Kidney epithelial cell (primary cell): ENCODE measurements around the gene EGLN3. TPM values are rescaled to one million over a fixed set of nuclear protein-coding genes. Genes with fewer than 3 reads are reported as not detected.
"Not testable (repeated sequence)": the region's sequence is repeated elsewhere in the genome, so short reads cannot be mapped to it uniquely, and the experiment has no call there.

Experiments used
- DNase-seq: peaks from one replicate; pipeline ENCODE4 v3.0.0-alpha.2; 2010; ENCODE audit warnings: low read depth
- H3K27me3 ChIP-seq: 2 replicates; pipeline ENCODE4 v1.6.0; 2011; ENCODE audit warnings: low read length; ENCODE audit not compliant: control insufficient read depth, insufficient read depth
- H3K36me3 ChIP-seq: 2 replicates; pipeline ENCODE4 v1.5.1; 2011; ENCODE audit warnings: low read length; ENCODE audit not compliant: control insufficient read depth, insufficient read depth
- H3K4me3 ChIP-seq: 2 replicates; pipeline ENCODE4 v1.5.1; 2011; ENCODE audit warnings: low read depth, mild to moderate bottlenecking, control low read depth, low read length
- total RNA-seq: library from RNA; depleted of rRNA; stranded (reverse); fragments of >200 nt; gene quantifications from 2 replicates; pipeline ENCODE4 v1.2.3, GENCODE V29; 2015
- TF ChIP-seq, protein P1 (sequence below): IDR thresholded peaks from 2 replicates; pipeline ENCODE4 v1.5.1; 2011; ENCODE audit warnings: mild to moderate bottlenecking, moderate library complexity, low read length, control low read depth, inconsistent platforms; ENCODE audit not compliant: insufficient read depth, poor library complexity, severe bottlenecking

Gene EGLN3
- total RNA-seq, 1 donor from 2014 or later: 1.6 TPM

DNA sequence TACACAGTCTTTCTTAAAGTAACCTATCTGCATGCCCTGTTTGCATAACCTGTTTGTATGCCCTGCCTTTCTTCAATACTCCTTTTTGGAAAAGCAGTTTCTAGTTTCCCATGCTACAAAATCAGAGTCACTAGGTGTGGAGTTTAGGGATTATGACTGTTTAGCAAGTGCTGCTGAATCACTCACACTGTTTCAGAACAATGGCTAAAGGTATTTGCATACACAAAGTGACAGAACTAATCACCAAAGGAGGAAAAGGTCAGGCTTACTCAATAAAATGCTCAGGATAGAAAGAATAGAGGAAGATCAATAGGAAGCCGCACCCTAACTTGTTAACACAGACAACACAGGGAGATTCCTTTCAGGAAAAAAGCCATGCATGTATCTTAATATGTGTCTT is 19.4 kb downstream of the EGLN3 start:
- H3K27me3 ChIP-seq: no peaks in the 10 kb centered on the region
- no peaks in the 10 kb centered on the region for H3K36me3 ChIP-seq
- TF ChIP-seq, protein P1, sequence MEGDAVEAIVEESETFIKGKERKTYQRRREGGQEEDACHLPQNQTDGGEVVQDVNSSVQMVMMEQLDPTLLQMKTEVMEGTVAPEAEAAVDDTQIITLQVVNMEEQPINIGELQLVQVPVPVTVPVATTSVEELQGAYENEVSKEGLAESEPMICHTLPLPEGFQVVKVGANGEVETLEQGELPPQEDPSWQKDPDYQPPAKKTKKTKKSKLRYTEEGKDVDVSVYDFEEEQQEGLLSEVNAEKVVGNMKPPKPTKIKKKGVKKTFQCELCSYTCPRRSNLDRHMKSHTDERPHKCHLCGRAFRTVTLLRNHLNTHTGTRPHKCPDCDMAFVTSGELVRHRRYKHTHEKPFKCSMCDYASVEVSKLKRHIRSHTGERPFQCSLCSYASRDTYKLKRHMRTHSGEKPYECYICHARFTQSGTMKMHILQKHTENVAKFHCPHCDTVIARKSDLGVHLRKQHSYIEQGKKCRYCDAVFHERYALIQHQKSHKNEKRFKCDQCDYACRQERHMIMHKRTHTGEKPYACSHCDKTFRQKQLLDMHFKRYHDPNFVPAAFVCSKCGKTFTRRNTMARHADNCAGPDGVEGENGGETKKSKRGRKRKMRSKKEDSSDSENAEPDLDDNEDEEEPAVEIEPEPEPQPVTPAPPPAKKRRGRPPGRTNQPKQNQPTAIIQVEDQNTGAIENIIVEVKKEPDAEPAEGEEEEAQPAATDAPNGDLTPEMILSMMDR: no peak
- DNase-seq: no peak
- no peak overlapping the region for H3K4me3 ChIP-seq

DNA sequence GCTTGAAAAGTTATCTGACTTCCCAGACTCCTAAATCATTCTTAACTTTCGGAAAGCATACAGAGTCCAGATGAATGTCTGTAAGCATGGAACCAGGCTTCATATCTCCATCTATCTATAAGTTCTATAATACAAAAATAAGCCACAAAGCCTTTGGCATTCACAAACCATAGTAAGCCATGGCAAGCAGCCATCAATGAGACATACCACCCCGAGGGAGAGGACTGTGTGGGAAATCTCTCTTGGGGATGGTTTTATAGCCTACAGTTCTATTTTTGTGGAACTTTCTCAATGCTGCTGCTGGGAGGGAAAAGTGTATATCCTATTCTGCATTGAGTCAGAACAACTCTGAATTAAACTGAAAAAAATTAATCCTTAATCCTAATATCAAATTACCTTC is 20.4 kb downstream of the EGLN3 start:
- no peaks in the 10 kb centered on the region for H3K36me3 ChIP-seq
- H3K27me3 ChIP-seq: no peaks in the 10 kb centered on the region
- TF ChIP-seq, protein P1: no peak
- H3K4me3 ChIP-seq: no peak overlapping the region
- no peak for DNase-seq

DNA sequence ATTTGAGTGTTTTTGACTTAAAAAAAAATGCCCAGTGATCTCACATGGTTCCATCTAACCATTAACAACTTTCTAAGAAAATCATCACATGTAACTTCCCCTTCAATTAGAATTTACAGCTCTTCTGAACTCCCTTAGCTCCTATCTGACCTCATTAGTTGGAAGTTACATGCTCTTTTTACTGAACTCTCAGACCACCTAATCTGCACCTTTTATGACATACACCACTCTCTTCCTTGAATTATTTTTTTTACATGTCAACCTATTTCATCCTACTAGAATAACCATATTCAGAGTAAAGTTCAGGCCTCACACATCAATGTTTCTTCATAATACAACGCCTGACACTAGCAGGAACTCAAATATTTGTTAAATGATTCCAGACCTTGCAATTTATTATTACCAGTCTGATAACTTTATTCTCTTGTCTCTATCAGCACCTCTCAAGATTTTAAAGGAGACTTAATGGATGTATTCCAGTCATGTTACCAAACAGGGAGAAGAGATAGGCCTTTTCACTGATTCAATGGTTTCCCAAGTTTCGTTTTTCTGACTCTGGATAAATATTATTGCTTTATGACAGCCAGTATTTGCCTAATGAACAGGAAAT is 21.0 kb downstream of the EGLN3 start:
- H3K27me3 ChIP-seq: no peaks in the 10 kb centered on the region
- H3K36me3 ChIP-seq: peaks cover 1% of the 10 kb centered on the region
- TF ChIP-seq, protein P1: no peak
- H3K4me3 ChIP-seq: no peak overlapping the region
- DNase-seq: no peak

DNA sequence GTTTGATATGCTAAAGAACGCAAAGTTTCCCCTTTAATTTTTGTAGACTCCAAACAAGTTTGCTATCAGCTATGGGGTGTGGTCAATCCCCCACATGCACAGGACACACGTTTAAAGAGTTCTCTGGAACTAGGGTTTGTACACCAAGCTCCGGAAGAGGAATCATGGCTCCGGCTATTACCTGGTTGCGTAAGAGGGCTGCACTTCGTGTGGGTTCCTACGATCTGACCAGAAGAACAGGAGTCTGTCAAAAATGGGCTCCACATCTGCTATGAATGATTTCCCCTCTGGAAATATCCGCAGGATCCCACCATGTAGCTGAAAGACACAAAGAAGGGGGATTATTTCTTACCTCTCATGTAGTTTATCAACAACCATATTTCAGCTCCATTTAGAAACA is 22.0 kb downstream of the EGLN3 start:
- no peak overlapping the region for H3K4me3 ChIP-seq
- DNase-seq: no peak
- peaks cover 1% of the 10 kb centered on the region for H3K36me3 ChIP-seq
- no peaks in the 10 kb centered on the region for H3K27me3 ChIP-seq
- TF ChIP-seq, protein P1: no peak

DNA sequence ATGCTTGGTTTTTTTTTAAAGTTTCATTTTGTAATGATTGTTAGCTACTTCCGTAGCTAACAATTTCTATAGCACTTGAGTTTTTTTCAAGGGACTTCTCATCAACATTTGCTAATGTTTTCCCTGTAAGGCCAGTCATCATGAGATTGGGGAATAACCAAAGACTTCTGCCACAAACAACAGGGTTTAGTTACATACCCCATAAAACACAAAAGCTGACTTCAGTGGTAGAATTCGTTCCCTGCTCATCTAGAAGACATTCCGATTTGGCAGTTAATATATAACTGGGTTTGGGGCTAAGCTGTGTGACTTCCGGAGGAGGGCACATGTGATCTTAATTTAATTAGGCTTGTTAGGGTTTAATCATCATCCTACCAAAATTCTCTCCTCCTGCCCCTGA is 22.9 kb downstream of the EGLN3 start:
- Histone ChIP-seq H3K27me3 (no peaks in the 10 kb centered on the region), H3K4me3 (no peak overlapping the region), H3K36me3 (peaks cover 1% of the 10 kb centered on the region)
- TF ChIP-seq, protein P1: no peak
- no peak for DNase-seq

DNA sequence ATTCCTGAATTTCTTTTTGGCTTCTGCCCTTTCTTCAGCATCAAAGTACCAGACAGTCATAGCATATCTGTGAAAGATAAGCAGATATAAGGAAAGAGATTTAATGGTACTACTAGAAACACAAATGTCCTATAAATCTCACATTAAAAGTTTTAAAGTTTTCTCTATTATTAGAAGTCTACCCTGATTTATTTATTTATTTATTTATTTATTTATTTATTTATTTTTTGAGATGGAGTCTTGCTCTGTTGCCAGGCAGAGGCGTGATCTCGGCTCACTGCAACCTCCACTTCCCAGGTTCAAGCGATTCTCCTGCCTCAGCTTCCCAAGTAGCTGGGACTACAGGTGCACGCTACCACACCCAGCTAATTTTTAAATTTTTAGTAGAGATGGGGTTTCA is 23.9 kb downstream of the EGLN3 start:
- not testable (repeated sequence) for H3K27me3 ChIP-seq, DNase-seq, H3K4me3 ChIP-seq, H3K36me3 ChIP-seq
